AG09309 (cell line): ENCODE measurements around the gene COPB2.

Experiments
- DNase-seq: peaks from one replicate; pipeline ENCODE4 v3.0.0-alpha.2; 2010; ENCODE audit warnings: low read depth
- H3K4me3 ChIP-seq: 2 replicates; pipeline ENCODE4 v1.5.1; 2011; ENCODE audit warnings: mild to moderate bottlenecking, low read depth, low read length, moderate library complexity; ENCODE audit not compliant: control insufficient read depth
- TF ChIP-seq, protein P1 (sequence below): IDR thresholded peaks from 2 replicates; pipeline ENCODE4 v1.5.1; 2011; ENCODE audit warnings: mild to moderate bottlenecking, low read depth, low read length, inconsistent platforms; ENCODE audit not compliant: insufficient read depth, control insufficient read depth; ENCODE audit errors: missing control alignments

The COPB2 gene

DNA sequence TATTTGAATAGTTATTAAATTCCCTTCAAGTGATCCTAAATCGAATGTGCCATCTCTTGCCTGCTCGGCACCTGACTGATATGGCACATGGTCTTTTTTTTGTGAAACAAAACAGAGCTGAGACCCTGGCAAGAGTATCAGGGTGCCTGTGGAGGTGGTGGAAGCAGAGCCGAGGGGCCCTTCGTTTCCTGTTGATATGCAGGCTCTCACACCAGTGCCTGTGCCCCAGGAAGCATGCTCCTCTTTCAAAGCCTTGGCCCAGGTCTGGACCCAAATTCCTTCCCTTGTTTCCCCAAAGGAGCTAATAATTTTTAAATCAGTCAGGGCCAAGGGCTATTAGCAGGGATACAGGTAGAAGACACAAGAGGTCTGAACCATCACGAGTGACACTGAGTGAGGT lies 67.1 kb downstream of the COPB2 start:
- no peak for DNase-seq
- TF ChIP-seq, protein P1, sequence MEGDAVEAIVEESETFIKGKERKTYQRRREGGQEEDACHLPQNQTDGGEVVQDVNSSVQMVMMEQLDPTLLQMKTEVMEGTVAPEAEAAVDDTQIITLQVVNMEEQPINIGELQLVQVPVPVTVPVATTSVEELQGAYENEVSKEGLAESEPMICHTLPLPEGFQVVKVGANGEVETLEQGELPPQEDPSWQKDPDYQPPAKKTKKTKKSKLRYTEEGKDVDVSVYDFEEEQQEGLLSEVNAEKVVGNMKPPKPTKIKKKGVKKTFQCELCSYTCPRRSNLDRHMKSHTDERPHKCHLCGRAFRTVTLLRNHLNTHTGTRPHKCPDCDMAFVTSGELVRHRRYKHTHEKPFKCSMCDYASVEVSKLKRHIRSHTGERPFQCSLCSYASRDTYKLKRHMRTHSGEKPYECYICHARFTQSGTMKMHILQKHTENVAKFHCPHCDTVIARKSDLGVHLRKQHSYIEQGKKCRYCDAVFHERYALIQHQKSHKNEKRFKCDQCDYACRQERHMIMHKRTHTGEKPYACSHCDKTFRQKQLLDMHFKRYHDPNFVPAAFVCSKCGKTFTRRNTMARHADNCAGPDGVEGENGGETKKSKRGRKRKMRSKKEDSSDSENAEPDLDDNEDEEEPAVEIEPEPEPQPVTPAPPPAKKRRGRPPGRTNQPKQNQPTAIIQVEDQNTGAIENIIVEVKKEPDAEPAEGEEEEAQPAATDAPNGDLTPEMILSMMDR, result no peak
- H3K4me3 ChIP-seq, result no peak overlapping the region

DNA sequence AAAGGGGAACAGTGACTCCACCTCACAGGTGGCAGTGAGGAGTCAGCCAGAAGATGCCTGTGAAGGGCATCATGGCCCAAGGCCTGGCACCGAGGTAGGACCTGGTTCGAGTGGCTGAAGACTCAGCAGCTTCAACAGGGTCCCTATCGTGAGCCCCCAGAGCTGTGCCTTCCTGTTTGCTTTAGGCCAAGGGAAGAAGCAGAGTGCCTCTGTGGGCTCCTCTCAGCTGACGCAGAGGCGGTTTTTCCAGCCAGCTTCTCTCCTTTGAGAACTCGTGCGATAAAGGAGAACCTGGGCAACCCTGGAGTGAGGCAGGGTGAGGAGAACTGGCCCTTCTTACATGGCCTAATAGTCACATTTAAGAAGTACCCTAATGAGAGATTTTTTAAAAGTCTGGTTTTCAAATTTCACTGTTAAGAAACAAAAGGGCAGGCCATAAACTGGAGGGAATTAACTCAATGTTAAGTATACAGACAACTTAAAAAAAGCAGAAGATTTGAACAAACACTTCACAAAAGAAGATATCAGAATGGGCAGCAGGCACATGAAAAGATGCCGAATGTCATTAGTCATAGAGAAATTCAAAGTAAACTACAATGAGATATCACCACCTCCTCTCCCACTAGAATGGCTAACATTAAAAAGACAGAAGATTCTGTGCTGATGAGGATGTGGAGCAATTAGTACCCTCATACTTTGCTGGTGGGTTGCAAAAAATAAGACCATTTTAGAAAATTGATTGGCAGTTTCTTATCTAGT lies 68.7 kb downstream of the COPB2 start:
- TF ChIP-seq, protein P1, result no peak
- no peak overlapping the region for H3K4me3 ChIP-seq
- DNase-seq, result no peak

DNA sequence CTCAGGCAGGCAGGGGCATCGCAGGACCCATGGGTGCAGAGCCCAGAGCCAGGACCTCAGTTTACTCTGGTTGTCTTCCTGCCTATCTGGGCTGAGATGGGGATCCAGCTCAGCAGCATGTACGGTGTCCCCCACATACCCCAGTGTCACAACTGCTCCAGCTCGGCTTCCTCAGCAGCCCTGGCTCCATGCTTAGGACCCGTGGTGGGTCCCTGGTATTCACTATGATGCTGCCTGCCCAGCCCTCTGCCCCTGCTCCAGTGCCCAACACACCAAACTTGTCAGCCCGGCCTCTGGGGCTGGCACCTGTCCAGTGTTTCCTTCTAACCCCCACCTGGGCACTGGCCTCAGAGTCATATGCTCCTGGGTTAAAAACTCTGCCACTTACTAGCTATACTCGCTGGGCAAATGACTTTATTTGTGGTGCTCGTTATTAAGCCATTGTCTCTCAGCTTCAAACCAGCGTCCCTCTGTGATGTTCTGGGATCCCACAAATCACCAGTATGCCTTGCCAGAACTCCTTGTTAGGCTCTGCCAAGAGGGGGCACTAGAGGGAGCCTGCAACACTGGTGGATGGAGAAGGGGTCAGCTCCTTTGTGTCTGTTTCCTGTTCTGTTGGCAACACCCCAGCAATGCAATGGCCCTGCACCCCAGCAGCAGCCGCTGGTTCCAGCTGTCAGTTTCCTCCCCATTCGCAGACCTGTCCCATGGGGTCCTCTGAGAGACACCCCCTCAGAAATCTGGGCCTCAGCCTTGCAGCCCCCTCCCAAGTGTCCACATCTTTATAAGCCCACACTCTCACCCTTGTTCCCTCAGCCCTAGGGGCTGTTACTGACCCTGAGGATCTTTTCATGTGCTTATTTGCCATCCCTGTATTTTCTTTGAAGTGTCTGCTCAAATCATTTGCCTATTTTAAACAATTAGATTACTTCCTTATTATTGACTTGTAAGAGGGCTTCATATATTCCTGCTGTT lies 69.7 kb downstream of the COPB2 start:
- DNase-seq, result no peak
- TF ChIP-seq, protein P1, result peak; percentile 26
- no peak overlapping the region for H3K4me3 ChIP-seq

DNA sequence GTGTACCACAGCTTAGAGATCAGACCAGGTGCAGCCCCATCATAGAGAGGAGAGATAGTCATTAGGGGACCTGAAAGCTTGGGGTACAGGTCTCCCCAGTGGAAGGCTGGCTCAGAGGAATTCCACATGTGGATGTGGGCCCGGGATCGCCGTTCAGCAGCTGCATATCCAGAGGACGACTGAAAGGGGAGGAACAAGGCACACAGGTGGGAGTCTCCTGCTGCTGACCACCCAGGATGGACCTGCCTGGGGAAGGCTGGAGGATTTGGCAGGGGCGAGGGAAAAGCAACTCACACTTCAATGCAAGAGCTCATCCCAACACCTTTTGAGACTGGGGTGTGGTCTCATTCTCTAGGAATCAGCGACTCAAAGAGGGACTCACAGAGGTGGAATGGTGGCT lies 70.6 kb downstream of the COPB2 start:
- DNase-seq, result no peak
- TF ChIP-seq, protein P1, result no peak
- no peak overlapping the region for H3K4me3 ChIP-seq

DNA sequence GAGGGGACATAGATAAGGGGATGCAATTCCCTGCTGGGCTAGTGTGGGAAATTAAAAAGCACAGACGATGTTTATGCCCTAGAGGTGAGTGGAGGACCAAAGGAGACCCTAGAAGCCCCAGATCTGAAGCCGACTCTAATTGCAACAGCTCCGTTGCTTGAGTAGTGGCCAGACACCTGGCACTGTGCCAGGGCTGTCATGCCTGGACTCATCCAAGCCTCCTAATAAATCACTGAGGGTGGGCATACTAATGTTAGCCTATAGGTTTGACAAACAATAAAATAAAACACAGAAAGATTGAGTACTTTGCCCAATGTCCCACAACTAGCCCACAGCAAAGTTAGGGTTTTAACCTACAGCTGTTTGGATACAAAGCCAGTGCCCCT lies 71.0 kb downstream of the COPB2 start:
- DNase-seq, result no peak
- TF ChIP-seq, protein P1, result no peak

DNA sequence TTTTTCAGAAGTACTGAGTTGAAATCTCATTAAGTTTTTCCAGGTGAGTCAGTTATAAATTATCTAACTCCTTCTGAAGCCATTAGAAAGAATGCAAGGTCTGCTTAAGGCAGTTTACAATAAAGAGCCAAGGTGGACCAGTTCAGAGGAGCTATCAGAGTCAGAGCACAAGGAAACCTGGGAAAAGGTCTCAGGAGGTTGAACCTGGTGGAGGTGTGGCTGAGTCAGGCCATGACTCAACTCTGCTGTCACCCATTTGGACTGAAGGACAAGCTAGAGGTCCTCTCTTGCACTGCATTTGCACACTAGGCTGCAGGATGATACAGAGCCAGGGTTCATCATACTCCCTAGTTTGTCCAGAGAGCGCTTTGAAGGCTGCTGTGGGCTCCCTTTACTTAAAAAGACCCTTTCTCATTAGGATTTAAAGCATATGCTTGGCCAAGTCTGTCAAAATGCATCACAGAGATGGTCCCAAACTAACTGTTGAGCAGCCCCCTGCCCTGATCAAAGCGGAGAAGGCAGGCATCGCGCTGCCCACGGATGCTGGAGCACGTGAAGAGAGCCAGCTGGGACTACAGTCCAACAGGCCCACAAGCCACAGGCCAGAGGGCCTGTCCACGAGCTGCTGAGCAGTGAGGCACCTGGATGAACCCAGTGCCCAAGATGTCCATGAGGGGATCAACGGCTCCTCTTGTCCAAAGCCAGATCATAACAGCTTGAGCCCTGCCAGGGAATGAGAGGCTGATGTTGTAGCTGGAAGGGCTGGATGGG lies 71.6 kb downstream of the COPB2 start:
- DNase-seq, result no peak
- TF ChIP-seq, protein P1, result no peak
- H3K4me3 ChIP-seq, result no peak overlapping the region

More for the DNA sequence above, 71.0 kb downstream of the COPB2 start:
- no peak overlapping the region for H3K4me3 ChIP-seq
